KG1 (cell line): ENCODE data around the gene RHOB.
"Not testable (repeated sequence)": the region's sequence is repeated elsewhere in the genome, so short reads cannot be mapped to it uniquely, and the experiment has no call there.

Experiments
- DNase-seq: peaks from one replicate; lab custom pipeline; 2025; lab: John Stamatoyannopoulos, UW

RHOB gene

DNA sequence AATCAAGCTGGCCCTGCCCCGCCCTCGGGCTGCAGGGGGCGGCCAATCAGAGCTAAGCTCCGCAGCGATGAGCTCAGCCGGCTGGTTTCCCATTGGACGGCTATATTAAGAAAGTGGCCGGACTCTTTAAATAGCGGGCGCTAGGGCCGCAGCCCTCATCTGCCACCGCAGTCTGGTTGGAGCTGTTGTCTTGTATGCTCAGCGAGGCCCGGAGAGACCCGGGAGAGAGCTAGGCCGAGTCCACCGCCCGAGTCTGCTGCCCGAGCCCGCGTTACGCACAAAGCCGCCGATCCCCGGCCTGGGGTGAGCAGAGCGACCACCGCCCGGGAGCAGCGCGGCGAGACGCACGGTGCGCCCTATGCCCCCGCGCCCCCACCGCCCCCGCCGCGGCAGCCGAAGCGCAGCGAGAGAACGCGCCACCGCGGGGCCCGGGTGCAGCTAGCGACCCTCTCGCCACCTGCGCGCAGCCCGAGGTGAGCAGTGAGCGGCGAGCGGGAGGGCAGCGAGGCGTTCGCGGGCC is at the start of gene RHOB:
TSS of gene RHOB (plus strand) at position 158 of the 520 bp plus-strand sequence. CDS start 392 bp downstream, outside the sequence.
- peak; percentile 82 for DNase-seq

DNA sequence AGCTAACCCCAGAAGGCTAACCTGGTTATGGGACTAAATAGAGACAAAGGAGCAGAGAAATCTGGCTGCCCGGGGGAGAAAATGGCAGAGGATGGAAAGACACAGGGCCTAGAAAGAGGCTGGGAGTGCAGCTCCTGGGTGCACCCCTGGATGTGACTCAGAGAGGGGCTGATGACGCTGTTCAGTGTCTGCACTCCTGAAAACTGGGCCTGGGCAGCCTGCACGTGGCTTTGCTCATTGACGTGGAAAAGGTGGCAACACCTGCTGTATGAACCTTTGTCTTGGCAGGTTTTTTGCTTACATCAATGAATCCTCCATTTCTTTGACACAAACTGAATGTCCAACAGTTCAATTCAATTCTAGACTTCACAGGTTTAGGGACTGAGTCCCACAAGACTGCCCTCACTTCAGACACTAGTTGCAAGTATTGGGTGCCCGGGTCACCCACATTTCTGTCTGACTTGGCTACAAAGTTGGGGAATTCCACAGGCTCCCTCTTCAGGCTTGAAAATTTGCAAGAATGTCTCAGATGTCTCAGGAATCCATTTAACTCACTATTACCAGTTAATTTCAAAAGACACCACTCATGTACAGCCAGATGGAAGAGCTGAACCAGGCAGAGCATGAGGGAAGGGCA is 48.9 kb upstream of the RHOB start:
- no peak for DNase-seq

DNA sequence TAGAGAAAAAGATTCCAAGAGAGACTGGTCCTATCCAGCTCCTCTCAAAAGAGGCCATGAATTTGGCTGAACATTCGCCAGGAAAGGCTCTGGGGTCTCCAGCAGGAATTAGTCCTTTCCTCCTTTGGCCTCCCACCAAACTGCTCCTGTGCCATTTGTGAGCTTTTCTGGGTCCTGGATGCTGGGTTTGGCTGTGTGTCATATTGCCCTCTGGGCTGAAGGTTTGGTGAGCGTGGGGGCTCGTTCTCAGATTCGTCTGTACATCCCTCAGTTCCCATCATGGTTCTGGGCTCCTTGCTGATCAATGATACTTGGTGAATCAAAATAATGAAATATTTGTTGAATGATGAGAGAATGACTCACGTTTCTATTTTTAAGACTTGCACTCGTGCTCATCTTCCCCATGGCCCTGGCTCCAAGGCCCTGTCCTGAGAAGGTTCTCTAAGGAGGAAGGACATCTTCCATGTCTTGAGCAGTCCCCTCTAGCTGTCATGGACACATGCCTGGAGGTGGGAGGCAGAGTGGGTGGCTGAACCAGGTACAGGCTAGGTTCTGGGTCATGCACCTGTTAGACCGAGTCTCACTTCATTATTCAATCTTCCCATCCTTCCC is 47.8 kb upstream of the RHOB start:
- no peak for DNase-seq

DNA sequence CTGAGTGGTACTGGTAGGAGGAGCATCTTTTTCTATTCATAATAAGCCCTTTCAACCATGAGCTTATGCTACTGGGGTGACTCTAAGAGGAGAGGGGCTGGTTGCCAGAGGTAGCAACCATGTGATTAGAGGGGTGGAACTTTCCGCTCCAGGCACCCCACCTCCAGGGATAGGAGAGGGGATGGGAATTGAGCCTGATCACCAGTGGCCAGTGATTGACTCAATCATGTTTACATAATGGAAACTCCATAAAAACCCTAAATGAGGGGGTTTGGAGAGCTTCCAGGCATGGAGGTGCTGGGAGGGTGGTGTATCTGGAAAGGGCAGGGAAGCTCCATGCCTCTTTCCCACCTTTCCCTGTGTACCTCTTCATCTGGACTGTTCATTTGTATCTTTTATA is 46.6 kb upstream of the RHOB start:
- DNase-seq = no peak

DNA sequence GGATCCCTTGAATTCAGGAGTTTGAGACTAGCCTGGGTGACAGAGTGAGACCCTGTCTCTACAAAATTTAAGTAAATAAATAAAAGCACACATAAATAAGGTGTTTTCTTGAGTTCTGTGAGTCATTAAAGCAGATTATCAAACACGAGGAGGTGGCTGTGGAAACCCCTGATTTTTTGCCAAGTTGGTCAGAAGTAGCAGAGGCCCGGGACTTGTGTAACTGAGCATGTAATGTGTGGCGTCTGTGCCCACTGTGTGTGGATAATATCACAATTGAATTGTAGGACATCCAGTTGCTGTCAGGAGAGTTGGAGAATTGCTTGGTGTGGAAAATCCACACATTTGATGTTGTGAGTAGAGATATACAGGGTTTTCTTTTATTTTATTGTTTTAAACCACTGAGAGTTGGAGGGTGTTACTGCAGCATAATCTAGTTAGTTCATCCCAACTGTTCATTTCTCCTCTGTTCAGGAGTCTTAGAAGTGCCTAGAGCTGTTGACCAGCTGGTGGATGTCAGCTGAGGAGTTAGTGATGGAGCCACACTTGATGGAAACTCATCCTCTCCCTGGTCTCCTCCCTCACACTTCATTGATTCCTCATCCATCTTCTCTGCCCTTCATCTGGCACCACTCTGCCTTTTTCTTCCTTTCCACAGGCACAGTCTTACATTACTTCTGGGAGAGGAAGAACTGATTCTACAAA is 45.9 kb upstream of the RHOB start:
- DNase-seq = no peak

DNA sequence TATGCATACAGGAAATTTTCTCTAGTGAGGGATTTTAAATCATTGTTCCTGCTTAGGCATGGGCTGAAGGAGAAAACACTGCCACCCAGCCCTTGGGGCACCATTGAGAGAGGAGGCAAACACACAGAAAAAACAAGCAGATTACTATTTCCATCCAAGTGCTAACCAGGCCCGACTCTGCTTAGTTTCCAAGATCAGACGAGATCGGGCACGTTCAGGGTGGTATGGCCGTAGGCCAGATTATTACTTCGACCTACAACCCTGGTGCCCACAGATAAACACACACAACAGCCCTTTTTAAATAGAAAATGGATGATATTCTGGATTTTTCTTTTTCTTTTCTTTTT is 45.4 kb upstream of the RHOB start:
- DNase-seq = no peak

DNA sequence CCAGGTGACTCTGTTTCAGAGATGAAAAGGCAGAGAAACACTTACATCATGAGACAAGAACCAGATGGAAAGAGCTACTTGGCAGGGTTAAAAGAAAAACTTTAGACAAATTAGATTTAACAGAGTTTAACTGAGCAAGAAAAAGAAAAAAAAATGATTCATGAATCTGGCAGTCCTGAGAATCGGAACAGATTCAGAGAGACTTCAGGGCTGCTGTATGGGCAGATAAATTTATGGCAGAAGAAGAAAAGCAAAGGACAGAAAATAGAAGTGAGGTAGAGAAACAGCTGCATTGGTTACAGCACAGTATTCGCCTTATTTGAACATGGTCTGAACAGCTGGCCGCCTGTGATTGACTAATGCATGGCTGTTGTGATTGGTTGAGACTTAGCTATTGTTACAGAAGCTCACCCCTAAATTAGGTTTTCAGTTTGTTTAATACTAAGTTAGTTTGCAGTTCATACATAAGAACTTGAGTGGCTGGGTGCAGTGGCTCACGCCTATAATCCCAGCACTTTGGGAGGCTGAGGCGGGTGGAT is 43.0 kb upstream of the RHOB start:
- DNase-seq = no peak

DNA sequence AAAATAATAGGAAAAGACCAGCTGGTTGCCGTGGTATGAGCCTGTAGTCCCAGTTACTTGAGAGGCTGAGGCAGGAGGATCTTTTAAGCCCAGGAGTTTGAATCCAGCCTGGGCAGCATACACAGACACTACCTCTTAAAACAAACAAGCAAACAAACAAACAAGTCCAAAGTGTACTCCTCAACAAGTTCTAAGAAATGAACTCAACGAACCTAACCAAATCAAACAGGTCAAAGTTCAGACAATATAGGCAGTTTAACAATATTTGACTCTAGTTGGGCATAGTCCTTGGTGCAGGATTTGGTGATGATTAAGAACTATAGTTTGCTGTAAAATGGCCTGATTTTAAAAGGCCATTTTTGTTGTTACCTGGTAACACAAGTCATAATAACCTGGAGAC is 41.9 kb upstream of the RHOB start:
- no peak for DNase-seq

DNA sequence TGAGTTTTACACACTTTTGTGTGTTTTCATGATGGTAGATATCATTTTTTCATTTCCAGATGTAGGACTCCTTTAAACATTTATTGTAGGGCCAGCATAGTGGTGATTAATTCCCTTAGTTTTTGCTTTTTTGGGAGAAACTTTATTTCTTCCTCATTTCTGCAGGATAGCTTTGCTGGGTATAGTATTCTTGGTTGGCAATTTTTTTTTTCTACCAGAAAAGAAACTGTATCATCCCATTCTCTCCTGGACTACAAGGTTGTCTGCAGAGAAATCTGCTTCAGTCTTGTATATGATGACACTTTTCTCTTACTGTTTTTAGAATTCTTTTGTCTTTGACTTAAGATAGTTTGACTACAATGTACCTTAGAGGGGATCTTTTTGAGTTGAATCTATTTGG is 37.8 kb upstream of the RHOB start:
- DNase-seq = no peak

DNA sequence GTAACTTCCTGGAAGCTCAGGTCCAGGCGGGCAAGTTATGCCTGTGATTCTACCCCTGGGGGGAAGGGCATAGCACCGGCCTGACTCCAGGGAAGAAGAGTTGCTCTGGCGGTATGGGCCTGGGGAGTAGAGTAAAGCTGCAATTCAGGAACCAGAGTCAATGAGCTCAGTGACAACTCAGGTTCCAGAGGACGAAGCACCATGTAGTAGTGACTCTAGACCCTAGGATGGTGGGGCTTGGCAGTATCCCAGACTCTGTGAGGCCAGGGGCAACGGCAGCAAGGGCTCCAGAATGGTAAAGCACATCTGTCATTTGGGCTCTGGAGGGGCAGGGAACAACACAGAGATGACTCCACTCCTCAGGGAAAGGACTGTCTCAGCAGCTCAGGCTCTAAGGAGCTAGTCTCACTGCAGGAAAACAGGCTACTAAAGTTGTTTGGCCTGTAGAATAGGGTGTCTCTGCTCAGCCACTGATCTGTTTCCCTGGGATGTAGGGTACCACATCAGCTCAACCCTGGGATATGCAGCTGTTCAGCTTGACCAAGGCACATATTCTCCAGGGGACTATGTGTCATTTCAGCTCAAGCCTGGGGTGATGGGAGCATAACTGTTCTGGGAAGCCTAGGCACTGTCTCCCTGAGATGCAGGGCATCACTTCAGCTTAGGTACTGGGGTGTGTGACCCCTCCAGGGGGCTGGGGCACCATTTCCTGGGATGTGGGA is 36.2 kb upstream of the RHOB start:
- no peak for DNase-seq

DNA sequence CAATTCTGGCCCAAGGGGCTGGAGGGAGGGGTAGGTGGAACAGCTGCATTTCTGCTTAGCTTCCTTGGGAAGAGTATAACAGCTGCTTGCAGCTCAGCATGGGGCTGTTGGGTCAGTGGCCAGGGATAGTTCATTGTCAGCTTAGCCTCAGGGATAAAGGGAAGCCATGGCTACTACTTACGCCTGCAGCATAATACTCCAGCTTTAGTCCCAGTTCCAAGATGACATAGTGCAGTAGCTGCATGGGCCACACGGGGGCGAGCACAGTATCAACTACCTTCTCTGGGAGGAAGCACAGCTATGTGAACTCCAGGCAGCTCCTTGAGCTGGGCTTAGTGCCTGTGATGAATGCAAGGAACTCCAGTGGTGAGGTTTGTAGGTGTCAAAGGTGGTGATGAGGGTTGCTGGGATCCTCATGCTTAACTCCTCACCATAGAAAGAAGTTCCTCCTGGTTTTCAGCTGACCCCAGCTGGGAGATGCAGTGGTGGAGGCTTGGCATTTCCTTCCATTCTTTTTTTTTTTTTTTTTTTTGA is 35.4 kb upstream of the RHOB start:
- peak; percentile 62 for DNase-seq

DNA sequence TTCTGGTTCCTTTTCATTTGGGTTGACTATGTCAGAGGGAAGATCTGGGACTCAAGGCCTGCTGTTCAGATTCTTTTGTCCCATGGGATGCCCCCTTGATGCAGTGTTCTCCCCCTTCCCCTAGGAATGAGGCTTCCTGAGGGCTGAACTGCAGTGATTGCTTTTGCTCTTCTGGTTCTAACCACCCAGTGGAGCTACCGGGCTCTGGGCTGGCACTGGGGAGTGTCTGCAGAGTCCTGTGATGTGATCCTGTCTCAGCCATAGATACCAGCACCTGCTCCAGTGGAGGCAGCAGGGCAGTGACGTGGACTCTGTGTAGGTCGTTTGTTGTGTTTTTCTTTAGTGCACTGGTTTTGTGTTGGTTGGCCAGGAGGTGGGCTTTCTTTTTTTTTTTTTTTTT is 32.1 kb upstream of the RHOB start:
- DNase-seq = no peak

DNA sequence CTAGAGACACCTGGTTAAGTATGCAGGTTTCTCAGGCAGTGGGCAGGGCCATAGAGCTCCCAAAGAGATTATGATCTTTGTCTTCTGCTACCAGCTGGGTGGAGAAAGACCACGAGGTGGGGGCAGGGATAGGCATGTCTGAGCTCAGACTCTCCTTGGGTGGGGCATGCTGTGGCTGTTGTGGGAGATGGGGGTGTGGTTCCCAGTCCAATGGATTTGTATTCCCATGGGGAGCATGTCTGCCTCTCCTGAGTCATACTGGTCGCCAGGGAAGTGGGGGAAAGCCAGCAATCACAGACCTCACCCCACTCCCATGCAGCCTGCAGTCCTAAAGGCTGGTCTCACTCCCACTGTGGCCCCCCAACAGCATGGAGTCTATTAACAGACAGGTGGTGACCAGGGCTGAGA is 31.4 kb upstream of the RHOB start:
- DNase-seq = no peak

DNA sequence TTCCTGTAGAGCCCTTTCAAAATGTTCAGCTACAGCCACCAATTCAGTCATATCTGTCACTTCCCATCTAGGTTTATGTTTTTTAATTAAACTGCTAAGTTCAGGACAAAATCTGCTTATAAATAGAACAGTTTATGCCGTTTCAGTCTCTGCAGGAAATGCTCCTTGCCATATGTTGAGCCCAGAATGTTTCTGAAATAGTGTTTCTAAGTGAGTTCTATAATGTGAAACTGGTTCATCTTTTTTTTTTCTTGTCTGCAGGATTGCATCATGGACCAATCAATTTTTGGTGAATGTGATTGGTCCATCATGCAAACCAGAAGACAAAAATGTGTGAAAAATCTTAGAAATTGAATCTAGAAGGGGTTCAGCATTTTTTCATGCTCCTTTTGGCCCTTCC is 30.2 kb upstream of the RHOB start:
- no peak for DNase-seq

DNA sequence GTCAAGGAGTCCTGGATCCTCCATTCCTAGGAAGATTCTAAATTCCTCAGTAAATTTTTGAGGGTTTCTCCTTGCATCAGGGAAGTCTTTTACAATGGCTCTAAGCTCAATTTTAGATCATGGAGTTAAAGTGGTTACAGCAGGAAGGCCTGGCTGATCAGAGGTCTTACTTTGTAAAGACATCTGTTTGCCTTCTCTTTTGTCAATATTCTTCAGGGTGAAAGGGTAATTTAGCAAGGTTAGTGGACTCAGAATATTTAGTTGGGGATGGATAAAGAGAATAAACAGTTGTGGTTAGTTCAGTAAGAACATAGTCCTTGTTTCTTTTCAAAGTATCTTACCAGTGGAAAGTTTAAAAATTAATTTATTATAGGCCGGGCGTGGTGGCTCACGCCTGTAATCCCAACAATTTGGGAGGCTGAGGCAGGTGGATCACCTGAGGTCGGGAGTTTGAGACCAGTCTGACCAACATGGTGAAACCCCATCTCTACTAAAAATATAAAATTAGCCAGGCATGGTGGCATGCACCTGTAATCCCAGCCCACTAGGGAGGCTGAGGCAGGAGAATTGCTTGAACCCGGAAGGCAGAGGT is 29.5 kb upstream of the RHOB start:
- DNase-seq = not testable (repeated sequence)

DNA sequence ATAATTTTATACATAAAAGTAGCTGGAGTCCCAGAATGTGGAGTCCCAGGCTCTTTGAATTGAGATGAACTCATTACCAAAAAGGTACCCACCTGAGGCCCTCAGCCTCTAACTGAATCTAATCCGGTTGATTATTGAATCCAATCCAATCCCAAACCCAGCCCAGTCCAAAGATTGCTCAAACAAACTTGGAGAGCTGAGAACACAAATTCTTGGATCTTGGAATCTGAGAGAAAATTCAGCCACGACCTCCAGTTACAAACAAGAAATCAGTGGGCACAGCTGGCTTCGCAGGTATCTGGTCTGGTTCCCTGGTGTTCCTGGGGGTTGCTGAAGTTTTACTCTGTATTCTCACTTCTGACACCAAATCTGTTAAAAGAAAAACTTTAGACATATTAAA is 28.4 kb upstream of the RHOB start:
- no peak for DNase-seq

DNA sequence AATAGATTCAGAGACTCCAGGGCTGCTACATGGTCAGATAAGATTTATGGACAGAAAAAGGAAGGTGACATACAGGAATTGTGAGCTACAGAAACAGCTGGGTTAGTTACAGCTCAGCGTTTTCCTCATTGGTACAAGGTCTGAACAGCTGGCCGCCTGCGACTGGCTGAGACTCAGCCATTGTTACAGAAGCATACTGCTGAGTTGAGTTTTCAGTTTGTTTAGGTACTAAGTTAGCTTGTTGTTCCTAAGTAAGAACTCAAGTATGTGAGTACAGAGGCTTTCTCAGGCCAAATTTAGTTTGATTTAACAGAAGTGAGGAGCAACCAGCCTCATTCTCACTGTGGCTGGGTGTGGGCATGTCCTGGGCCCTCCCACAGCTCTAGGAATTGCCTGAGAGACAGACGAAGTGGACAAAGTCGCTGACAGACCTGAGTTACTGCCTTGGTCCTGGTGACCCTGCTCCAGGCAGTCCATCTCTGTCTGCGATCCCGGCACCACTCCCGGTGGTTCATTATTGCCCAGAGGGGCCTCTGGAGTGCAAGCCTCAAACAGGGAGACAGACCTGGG is 27.8 kb upstream of the RHOB start:
- no peak for DNase-seq

DNA sequence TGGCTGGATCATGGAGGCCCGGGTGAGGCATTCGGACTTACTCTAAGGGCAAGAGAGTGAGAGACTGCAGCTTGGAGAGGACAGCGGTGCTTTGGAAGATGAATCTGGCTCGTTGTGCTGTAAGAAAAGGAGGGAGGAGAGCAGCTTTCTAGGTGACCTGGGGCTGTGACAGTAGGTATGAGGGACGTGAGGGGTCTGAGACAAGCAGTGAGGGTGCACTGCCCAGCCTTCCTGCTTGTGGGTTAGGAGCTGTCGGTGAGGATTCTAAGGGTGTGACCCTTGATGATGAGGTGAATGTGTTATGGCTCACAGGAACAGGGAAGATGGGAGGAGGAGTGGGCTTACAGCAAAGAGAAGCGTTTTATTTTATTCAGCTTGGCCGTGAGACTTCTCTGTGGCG is 27.1 kb upstream of the RHOB start:
- DNase-seq = no peak

DNA sequence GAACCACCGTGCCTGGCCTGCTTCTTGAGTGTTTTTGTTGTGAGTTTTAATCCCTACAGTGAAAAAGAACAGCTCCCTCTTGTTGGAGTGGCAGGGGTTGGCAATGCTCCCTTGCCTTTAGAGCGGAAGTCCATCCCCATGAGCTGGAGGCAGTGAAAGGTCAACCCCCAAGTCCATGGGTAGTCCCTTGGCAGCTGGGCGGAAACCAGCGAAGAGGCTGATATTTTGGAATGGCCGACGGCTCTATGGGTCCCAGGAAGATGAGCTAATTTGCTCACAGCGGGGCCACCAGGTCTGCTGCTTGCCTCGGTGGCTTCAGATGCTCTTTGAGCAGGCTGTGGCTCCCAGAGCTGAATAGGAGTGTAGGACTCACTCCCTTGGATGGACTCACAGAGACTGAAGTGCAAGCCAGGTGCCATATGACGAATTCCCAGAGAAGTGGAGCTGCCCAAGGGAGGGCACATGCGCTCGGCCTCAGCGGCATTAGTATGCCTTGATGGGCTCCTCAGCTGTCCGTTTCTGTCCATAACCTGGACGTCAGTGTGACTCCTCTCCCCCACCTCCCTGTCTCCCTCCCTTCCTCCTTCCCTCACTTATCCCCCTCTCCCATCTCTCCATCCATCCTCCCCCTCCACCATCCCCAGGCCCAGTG is 25.4 kb upstream of the RHOB start:
- no peak for DNase-seq

DNA sequence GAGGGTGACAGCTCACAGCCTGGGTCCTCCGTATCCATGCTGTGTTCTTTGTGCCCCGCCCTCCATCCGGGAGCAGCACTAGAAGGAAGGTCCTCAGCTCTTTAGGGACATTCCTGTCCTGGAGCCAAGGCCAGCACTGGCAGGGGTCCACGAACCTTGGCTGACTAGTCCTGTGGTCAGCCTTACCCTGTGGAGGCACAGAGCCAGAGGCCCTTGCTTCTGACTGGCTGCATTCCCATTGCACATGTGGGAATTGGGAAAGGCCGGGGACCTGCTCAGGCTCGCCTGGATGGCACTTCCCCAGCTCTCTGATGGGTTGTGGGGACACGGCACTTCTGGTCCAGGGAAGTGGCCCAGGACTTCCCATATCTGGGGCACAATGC is 24.9 kb upstream of the RHOB start:
- no peak for DNase-seq
